OCI-LY7 (cell line): ENCODE results near the gene CDC42BPB. TPM values are rescaled to one million over a fixed set of nuclear protein-coding genes. Genes with fewer than 3 reads are reported as not detected.

Experiments
- BruUV-seq: library from RNA; stranded (reverse); fragments of 400-500 nt; replicated peaks from 2 replicates; lab custom pipeline; 2021; lab: Mats Ljungman, UMichigan
- CTCF ChIA-PET: fragments of 300-600 bp; sonication (Branson Sonifier 250); formaldehyde crosslinking; loops from one replicate; lab custom pipeline; 2022; ENCODE audit warnings: antibody characterized with exemption; ENCODE audit not compliant: unreplicated experiment; lab: Charles Lee
- POLR2A ChIA-PET: fragments of 300-600 bp; sonication (Branson Sonifier 250); formaldehyde crosslinking; loops from one replicate; lab custom pipeline; 2022; ENCODE audit warnings: antibody characterized with exemption; lab: Charles Lee
- DNase-seq: peaks from one replicate; pipeline ENCODE4 v3.0.0-alpha.2; 2015; ENCODE audit warnings: low spot score
- H2AFZ ChIP-seq: fragments of 200-600 bp; sonication (generic), shearing (Covaris generic); 2 replicates; pipeline ENCODE4 v1.6.1; 2014; ENCODE audit warnings: mild to moderate bottlenecking, antibody characterized with exemption, low read length, moderate library complexity
- H3K27ac ChIP-seq: fragments of 200-600 bp; sonication (generic); 2 replicates; pipeline ENCODE4 v1.5.1; 2014; ENCODE audit warnings: mixed run types, low read depth, mild to moderate bottlenecking, moderate library complexity, low read length, inconsistent platforms; ENCODE audit not compliant: poor library complexity, severe bottlenecking
- H3K36me3 ChIP-seq: fragments of 200-600 bp; sonication (generic); 2 replicates; pipeline ENCODE4 v1.6.1; 2014; ENCODE audit warnings: mild to moderate bottlenecking, antibody characterized with exemption, low read length, moderate library complexity, mixed read lengths; ENCODE audit not compliant: insufficient read depth
- H3K4me1 ChIP-seq: fragments of 200-600 bp; sonication (generic); 2 replicates; pipeline ENCODE4 v1.5.1; 2014; ENCODE audit warnings: mild to moderate bottlenecking, low read length; ENCODE audit not compliant: insufficient read depth, poor library complexity, severe bottlenecking
- H3K4me2 ChIP-seq: fragments of 200-600 bp; sonication (generic); 2 replicates; pipeline ENCODE4 v1.6.1; 2014; ENCODE audit warnings: mild to moderate bottlenecking, low read length
- H3K4me3 ChIP-seq: fragments of 200-600 bp; sonication (generic); 2 replicates; pipeline ENCODE4 v1.5.1; 2014; ENCODE audit warnings: mild to moderate bottlenecking, low read depth, low read length; ENCODE audit not compliant: poor library complexity, severe bottlenecking
- H3K79me2 ChIP-seq: fragments of 200-600 bp; sonication (generic); 2 replicates; pipeline ENCODE4 v1.6.1; 2016; ENCODE audit warnings: low read depth, mild to moderate bottlenecking, low read length, moderate library complexity, mixed read lengths; ENCODE audit not compliant: insufficient read depth
- H3K9me2 ChIP-seq: fragments of 200-600 bp; sonication (generic); 2 replicates; pipeline ENCODE4 v1.6.1; 2016; ENCODE audit warnings: mild to moderate bottlenecking, low read length, mixed read lengths; ENCODE audit not compliant: insufficient read depth
- H3K9me3 ChIP-seq: fragments of 200-600 bp; sonication (generic); 2 replicates; pipeline ENCODE4 v1.6.1; 2014; ENCODE audit warnings: mild to moderate bottlenecking, mixed run types, low read length, mixed read lengths
- H4K20me1 ChIP-seq: fragments of 200-600 bp; sonication (generic); 2 replicates; pipeline ENCODE4 v1.6.1; 2014; ENCODE audit warnings: mild to moderate bottlenecking, antibody characterized with exemption, low read length, moderate library complexity, mixed read lengths; ENCODE audit not compliant: insufficient read depth
- EZH2phosphoT487 ChIP-seq: fragments of 200-600 bp; sonication (generic); IDR thresholded peaks from 2 replicates; pipeline ENCODE4 v1.6.1; 2018; ENCODE audit warnings: low read depth, borderline replicate concordance, mild to moderate bottlenecking, mixed run types, antibody characterized with exemption, low read length, moderate library complexity, mixed read lengths
- intact Hi-C: fragments of 100-400 bp; cut with micrococcal nuclease; formaldehyde crosslinking; loops from one replicate; pipeline ENCODE4 v1.10.0; 2022; ENCODE audit not compliant: unreplicated experiment
- total RNA-seq, 2 experiments: library from RNA; depleted of rRNA in 1 of 2; stranded (reverse); fragments of >200 nt in 1 of 2; shearing (Covaris generic) in 1 of 2; gene quantifications; 2 replicates each; pipeline ENCODE4 v1.2.3, GENCODE V29; 2014 to 2022
- TF ChIP-seq, protein P1 (sequence below): fragments of 200-600 bp; sonication (generic); conservative IDR thresholded peaks from 2 replicates; pipeline ENCODE4 v1.5.1; 2014; ENCODE audit warnings: mild to moderate bottlenecking, antibody characterized with exemption, low read length, moderate library complexity, mixed read lengths

CDC42BPB gene
- total RNA-seq, 2 experiments from 2014 or later: 0.03 to 0.46 TPM

DNA sequence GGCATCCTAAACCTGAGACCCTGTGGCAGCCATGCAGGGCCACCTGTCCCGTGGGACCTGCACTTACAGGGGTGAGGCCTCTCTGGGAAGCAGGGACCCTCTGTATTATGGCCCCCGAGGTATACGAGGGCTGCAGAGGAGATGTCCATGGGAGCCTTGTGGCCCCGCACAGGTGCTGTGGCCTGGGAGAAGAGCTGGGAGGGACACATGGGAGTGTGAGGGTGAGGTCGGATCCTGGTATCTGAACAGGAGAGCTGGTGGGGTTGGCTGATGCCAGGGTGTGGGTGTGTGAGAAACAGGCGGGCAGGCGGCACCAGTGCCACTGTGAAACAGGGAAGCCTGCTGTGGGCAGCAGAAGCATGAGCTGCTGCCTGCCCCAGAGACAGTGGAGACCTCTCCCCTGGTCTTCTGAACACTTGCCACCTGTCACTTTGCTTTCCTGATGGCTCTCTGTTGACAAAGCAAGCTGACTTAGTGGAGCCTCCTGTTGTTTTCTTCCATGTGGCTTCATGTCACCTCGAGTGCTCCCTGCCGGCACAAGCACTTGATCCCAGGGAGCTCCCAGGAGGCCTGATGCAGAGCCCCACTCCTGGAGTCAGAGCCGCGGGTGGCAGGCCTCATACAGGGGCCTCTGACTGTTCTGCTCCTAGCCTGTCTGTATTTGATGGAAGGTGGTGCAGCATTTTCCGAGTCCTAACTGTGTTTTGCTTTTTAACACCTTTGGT lies 154.7 kb downstream of the CDC42BPB start:
- TF ChIP-seq, protein P1, sequence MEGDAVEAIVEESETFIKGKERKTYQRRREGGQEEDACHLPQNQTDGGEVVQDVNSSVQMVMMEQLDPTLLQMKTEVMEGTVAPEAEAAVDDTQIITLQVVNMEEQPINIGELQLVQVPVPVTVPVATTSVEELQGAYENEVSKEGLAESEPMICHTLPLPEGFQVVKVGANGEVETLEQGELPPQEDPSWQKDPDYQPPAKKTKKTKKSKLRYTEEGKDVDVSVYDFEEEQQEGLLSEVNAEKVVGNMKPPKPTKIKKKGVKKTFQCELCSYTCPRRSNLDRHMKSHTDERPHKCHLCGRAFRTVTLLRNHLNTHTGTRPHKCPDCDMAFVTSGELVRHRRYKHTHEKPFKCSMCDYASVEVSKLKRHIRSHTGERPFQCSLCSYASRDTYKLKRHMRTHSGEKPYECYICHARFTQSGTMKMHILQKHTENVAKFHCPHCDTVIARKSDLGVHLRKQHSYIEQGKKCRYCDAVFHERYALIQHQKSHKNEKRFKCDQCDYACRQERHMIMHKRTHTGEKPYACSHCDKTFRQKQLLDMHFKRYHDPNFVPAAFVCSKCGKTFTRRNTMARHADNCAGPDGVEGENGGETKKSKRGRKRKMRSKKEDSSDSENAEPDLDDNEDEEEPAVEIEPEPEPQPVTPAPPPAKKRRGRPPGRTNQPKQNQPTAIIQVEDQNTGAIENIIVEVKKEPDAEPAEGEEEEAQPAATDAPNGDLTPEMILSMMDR: no peak
- no peak for TF ChIP-seq EZH2phosphoT487
- no peaks in the 10 kb centered on the region for H3K79me2 ChIP-seq
- no peaks in the 10 kb centered on the region for H3K36me3 ChIP-seq
- H3K9me2 ChIP-seq: no peaks in the 10 kb centered on the region
- POLR2A ChIA-PET: no interaction called here
- H3K9me3 ChIP-seq: no peaks in the 10 kb centered on the region
- no peak overlapping the region for H2AFZ ChIP-seq
- H3K4me2 ChIP-seq: peak overlapping the region; percentile 72
- CTCF ChIA-PET: interaction anchor here (0.6 kb wide), 1 partner anchor 247 kb away, joined by 3 read pairs; no protein-coding TSS in a partner anchor
- DNase-seq: no peak
- H3K27ac ChIP-seq: peak overlapping the region; percentile 59
- intact Hi-C loops: loop anchor here (5.0 kb wide), 1 partner anchor 380 kb away; no protein-coding TSS in a partner anchor
- no TSS peak for BruUV-seq
- no peak overlapping the region for H3K4me3 ChIP-seq
- peaks cover 4% of the 10 kb centered on the region; the same call in 1 of the 2 replicates for H4K20me1 ChIP-seq
- H3K4me1 ChIP-seq: peaks cover 28% of the 10 kb centered on the region

GRCh38 chr14:102902086-102902485 lies 155.3 kb downstream of the CDC42BPB start:
- CTCF ChIA-PET: no interaction called here
- peak overlapping the region; percentile 9 for H3K4me3 ChIP-seq

More at GRCh38 chr14:102902086-102902485, 155.3 kb downstream of the CDC42BPB start:
- no peak for DNase-seq
- TF ChIP-seq EZH2phosphoT487: no peak
- TF ChIP-seq, protein P1: no peak
- intact Hi-C loops: loop anchor here (5.0 kb wide), 1 partner anchor 380 kb away; no protein-coding TSS in a partner anchor
- H2AFZ ChIP-seq: no peak overlapping the region
- POLR2A ChIA-PET: interaction anchor here (0.6 kb wide), 1 partner anchor 49 kb away, joined by 3 read pairs; no protein-coding TSS in a partner anchor
- H3K9me3 ChIP-seq: no peaks in the 10 kb centered on the region
- H3K4me1 ChIP-seq: peaks cover 28% of the 10 kb centered on the region
- no peaks in the 10 kb centered on the region for H3K36me3 ChIP-seq
- H3K27ac ChIP-seq: peak overlapping the region; percentile 59
- no peaks in the 10 kb centered on the region for H3K79me2 ChIP-seq
- peak overlapping the region; percentile 72 for H3K4me2 ChIP-seq
- no TSS peak for BruUV-seq
- no peaks in the 10 kb centered on the region for H3K9me2 ChIP-seq
- H4K20me1 ChIP-seq: peaks cover 4% of the 10 kb centered on the region; the same call in 1 of the 2 replicates
